GM12878 (cell line): ENCODE results near the gene MFN1. TPM values are rescaled to one million over a fixed set of nuclear protein-coding genes. Genes with fewer than 3 reads are reported as not detected.

Experiments used
- ASH2L ChIP-seq: fragments of 300-600, 200-600 bp; sonication (generic); IDR thresholded peaks from 2 replicates; pipeline ENCODE4 v1.6.1; 2017; ENCODE audit warnings: low read depth, mild to moderate bottlenecking, borderline replicate concordance
- DPF2 ChIP-seq: fragments of 450-650 bp; IDR thresholded peaks from 2 replicates; pipeline ENCODE4 v1.6.1; 2017; ENCODE audit warnings: mild to moderate bottlenecking
- EED ChIP-seq: sonication (generic); IDR thresholded peaks from 2 replicates; pipeline ENCODE4 v1.6.1; 2016; ENCODE audit warnings: antibody characterized with exemption, low read depth
- EP300 ChIP-seq, 2 experiments: fragments of 150-350 bp in 1 of 2; IDR thresholded peaks; 2 replicates each; pipeline ENCODE4 v1.6.1; 2011 to 2012; ENCODE audit warnings: low read depth in 2 of 2, low read length in 2 of 2, borderline replicate concordance in 1 of 2, improper control_type of control experiment in 1 of 2, inconsistent platforms in 1 of 2; ENCODE audit not compliant: control insufficient read depth in 1 of 2
- GATAD2B ChIP-seq: fragments of 450-650 bp; conservative IDR thresholded peaks from 2 replicates; pipeline ENCODE4 v1.6.1; 2017; ENCODE audit warnings: low read depth, mild to moderate bottlenecking, moderate library complexity
- HDAC2 ChIP-seq: fragments of 200-600 bp; sonication (generic); IDR thresholded peaks from 2 replicates; pipeline ENCODE4 v1.6.1; 2017
- JUND ChIP-seq: IDR thresholded peaks from 2 replicates; pipeline ENCODE4 v1.6.1; 2012; ENCODE audit warnings: low read depth, mild to moderate bottlenecking, low read length, improper control_type of control experiment, moderate library complexity
- LARP7 ChIP-seq: fragments of 450-650 bp; IDR thresholded peaks from 2 replicates; pipeline ENCODE4 v1.6.1; 2017; ENCODE audit warnings: mild to moderate bottlenecking
- SREBF2 ChIP-seq: IDR thresholded peaks from 2 replicates; pipeline ENCODE4 v1.6.1; 2012; ENCODE audit warnings: mild to moderate bottlenecking, low read length
- SUPT20H ChIP-seq: IDR thresholded peaks from 2 replicates; pipeline ENCODE4 v1.6.1; 2011; ENCODE audit warnings: low read depth, mild to moderate bottlenecking, low read length, moderate library complexity, borderline replicate concordance; ENCODE audit not compliant: control insufficient read depth
- TCF12 ChIP-seq: IDR thresholded peaks from 2 replicates; pipeline ENCODE4 v1.6.1; 2011; ENCODE audit warnings: low read depth, mild to moderate bottlenecking, low read length
- polyA plus RNA-seq, 11 experiments: library from polyadenylated mRNA; depleted of rRNA in 4 of 11; unstranded in 6 of 11; stranded (reverse) in 5 of 11; fragments of >200 nt; fragmentation: Nextera tagmentation in 4 of 11; fragmentation: Illumina TruSeq in 1 of 11; extraction: Ambion mirVana in 4 of 11; extraction: Trizol in 1 of 11; gene quantifications; 1 replicate in 1 of 11; 2 replicates in 10 of 11; pipeline versions ENCODE4 v1.2.1 to v1.2.3, GENCODE V29; 2011 to 2016; ENCODE audit warnings: inconsistent platforms in 2 of 11, missing spikeins in 2 of 11, low read depth in 1 of 11
- total RNA-seq, 4 experiments: library from RNA; depleted of rRNA in 3 of 4; stranded (reverse); fragments of >200 nt in 3 of 4; fragmentation: Illumina TruSeq in 1 of 4; extraction: Trizol in 1 of 4; gene quantifications; 2 replicates each; pipeline versions ENCODE4 v1.2.1 to v1.2.3, GENCODE V29; 2013 to 2021
- TF ChIP-seq, protein P1 (sequence below): IDR thresholded peaks from 2 replicates; pipeline ENCODE4 v1.6.1; 2011; ENCODE audit warnings: mild to moderate bottlenecking, low read depth, low read length, moderate library complexity; ENCODE audit not compliant: insufficient replicate concordance
- TF ChIP-seq, protein P2 (sequence below): fragments of 450-650 bp; IDR thresholded peaks from 2 replicates; pipeline ENCODE4 v1.6.1; 2017; ENCODE audit warnings: mild to moderate bottlenecking
- TF ChIP-seq, protein P3 (sequence below): IDR thresholded peaks from 2 replicates; pipeline ENCODE4 v1.6.1; 2011; ENCODE audit warnings: borderline replicate concordance, low read depth, mild to moderate bottlenecking, moderate library complexity, low read length; ENCODE audit not compliant: insufficient read depth, poor library complexity, severe bottlenecking
- TF ChIP-seq, protein P4 (sequence below): fragments of 450-650 bp; IDR thresholded peaks from 2 replicates; pipeline ENCODE4 v1.6.1; 2018; ENCODE audit warnings: mild to moderate bottlenecking, low read depth, moderate library complexity; ENCODE audit not compliant: partially characterized antibody
- TF ChIP-seq, protein P5 (sequence below): IDR thresholded peaks from 2 replicates; pipeline ENCODE4 v1.6.1; 2011; ENCODE audit warnings: low read depth, low read length, improper control_type of control experiment, borderline replicate concordance
- TF ChIP-seq, protein P6 (sequence below): fragments of 450-650 bp; IDR thresholded peaks from 2 replicates; pipeline ENCODE4 v1.6.1; 2017; ENCODE audit warnings: antibody characterized with exemption, mild to moderate bottlenecking, moderate library complexity

Gene MFN1
- total and polyA plus RNA-seq, 10 of the 15 experiments (the other 5 are each of a cell fraction or from before 2014, with no cell fraction given): 14.4 to 120 (median 39.8) TPM

DNA sequence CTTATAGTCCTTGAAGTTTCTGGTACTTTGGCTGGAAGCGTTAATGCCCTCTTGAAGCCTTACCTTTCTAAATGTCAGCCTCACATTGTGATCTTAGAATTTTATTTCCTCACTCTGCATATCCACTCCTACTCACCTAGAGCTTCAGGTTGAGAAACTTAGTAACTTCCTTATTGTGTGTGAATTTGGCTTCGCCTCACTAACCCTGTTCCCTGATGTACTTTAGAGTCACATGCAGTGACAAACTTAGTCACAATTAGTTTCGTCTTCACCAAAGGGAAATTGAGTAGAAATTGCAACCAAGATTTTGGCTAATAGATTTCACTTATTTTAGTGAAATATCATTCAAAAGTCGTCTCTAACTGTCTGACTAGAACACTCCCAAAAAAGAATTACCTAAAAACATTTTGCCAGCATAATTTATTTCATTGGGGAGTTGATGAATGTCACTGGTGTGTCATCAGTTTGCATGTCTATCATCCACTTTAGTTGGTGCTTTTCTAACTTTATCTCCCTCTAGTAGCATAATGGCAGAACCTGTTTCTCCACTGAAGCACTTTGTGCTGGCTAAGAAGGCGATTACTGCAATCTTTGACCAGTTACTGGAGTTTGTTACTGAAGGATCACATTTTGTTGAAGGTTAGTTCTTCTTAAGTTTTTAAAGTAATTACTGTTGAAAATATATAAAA, 960 bp downstream of the MFN1 start (continued):
- TF ChIP-seq SUPT20H (no peak), GATAD2B (no peak; the same call in none of the 2 replicates), LARP7 (no peak), DPF2 (no peak), JUND (no peak), EED (0 out of 2 replicates have a peak, but pooled peaks have one; percentile 15), EP300 (IDR thresholded peaks at IDR 0.05; ENCODE audit: borderline replicate concordance in 1 of 2, control insufficient read depth in 1 of 2, low read depth in 2 of 2, low read length in 2 of 2) (0 out of 4 replicates have a peak, but pooled peaks of 1 of the 2 experiments have one; percentile 43), ASH2L (no peak), SREBF2 (no peak), TCF12 (no peak), HDAC2 (no peak)
- TF ChIP-seq, protein P1, sequence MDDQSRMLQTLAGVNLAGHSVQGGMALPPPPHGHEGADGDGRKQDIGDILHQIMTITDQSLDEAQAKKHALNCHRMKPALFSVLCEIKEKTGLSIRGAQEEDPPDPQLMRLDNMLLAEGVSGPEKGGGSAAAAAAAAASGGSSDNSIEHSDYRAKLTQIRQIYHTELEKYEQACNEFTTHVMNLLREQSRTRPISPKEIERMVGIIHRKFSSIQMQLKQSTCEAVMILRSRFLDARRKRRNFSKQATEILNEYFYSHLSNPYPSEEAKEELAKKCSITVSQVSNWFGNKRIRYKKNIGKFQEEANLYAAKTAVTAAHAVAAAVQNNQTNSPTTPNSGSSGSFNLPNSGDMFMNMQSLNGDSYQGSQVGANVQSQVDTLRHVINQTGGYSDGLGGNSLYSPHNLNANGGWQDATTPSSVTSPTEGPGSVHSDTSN: no peak
- TF ChIP-seq, protein P2, sequence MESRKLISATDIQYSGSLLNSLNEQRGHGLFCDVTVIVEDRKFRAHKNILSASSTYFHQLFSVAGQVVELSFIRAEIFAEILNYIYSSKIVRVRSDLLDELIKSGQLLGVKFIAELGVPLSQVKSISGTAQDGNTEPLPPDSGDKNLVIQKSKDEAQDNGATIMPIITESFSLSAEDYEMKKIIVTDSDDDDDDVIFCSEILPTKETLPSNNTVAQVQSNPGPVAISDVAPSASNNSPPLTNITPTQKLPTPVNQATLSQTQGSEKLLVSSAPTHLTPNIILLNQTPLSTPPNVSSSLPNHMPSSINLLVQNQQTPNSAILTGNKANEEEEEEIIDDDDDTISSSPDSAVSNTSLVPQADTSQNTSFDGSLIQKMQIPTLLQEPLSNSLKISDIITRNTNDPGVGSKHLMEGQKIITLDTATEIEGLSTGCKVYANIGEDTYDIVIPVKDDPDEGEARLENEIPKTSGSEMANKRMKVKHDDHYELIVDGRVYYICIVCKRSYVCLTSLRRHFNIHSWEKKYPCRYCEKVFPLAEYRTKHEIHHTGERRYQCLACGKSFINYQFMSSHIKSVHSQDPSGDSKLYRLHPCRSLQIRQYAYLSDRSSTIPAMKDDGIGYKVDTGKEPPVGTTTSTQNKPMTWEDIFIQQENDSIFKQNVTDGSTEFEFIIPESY: no peak
- TF ChIP-seq, protein P3, sequence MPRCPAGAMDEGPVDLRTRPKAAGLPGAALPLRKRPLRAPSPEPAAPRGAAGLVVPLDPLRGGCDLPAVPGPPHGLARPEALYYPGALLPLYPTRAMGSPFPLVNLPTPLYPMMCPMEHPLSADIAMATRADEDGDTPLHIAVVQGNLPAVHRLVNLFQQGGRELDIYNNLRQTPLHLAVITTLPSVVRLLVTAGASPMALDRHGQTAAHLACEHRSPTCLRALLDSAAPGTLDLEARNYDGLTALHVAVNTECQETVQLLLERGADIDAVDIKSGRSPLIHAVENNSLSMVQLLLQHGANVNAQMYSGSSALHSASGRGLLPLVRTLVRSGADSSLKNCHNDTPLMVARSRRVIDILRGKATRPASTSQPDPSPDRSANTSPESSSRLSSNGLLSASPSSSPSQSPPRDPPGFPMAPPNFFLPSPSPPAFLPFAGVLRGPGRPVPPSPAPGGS: peak; percentile 60
- TF ChIP-seq, protein P4, sequence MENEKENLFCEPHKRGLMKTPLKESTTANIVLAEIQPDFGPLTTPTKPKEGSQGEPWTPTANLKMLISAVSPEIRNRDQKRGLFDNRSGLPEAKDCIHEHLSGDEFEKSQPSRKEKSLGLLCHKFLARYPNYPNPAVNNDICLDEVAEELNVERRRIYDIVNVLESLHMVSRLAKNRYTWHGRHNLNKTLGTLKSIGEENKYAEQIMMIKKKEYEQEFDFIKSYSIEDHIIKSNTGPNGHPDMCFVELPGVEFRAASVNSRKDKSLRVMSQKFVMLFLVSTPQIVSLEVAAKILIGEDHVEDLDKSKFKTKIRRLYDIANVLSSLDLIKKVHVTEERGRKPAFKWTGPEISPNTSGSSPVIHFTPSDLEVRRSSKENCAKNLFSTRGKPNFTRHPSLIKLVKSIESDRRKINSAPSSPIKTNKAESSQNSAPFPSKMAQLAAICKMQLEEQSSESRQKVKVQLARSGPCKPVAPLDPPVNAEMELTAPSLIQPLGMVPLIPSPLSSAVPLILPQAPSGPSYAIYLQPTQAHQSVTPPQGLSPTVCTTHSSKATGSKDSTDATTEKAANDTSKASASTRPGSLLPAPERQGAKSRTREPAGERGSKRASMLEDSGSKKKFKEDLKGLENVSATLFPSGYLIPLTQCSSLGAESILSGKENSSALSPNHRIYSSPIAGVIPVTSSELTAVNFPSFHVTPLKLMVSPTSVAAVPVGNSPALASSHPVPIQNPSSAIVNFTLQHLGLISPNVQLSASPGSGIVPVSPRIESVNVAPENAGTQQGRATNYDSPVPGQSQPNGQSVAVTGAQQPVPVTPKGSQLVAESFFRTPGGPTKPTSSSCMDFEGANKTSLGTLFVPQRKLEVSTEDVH: peak; percentile 21
- TF ChIP-seq, protein P5, sequence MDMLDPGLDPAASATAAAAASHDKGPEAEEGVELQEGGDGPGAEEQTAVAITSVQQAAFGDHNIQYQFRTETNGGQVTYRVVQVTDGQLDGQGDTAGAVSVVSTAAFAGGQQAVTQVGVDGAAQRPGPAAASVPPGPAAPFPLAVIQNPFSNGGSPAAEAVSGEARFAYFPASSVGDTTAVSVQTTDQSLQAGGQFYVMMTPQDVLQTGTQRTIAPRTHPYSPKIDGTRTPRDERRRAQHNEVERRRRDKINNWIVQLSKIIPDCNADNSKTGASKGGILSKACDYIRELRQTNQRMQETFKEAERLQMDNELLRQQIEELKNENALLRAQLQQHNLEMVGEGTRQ: peak; percentile 10; the same call in 1 of the 2 replicates
- TF ChIP-seq, protein P6, sequence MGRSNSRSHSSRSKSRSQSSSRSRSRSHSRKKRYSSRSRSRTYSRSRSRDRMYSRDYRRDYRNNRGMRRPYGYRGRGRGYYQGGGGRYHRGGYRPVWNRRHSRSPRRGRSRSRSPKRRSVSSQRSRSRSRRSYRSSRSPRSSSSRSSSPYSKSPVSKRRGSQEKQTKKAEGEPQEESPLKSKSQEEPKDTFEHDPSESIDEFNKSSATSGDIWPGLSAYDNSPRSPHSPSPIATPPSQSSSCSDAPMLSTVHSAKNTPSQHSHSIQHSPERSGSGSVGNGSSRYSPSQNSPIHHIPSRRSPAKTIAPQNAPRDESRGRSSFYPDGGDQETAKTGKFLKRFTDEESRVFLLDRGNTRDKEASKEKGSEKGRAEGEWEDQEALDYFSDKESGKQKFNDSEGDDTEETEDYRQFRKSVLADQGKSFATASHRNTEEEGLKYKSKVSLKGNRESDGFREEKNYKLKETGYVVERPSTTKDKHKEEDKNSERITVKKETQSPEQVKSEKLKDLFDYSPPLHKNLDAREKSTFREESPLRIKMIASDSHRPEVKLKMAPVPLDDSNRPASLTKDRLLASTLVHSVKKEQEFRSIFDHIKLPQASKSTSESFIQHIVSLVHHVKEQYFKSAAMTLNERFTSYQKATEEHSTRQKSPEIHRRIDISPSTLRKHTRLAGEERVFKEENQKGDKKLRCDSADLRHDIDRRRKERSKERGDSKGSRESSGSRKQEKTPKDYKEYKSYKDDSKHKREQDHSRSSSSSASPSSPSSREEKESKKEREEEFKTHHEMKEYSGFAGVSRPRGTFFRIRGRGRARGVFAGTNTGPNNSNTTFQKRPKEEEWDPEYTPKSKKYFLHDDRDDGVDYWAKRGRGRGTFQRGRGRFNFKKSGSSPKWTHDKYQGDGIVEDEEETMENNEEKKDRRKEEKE: no peak
